Nephron (organoid): ENCODE measurements around the gene PRR18.
A peak's percentile ranks its signal among the peaks of the same experiment; 100 is the strongest.
"Not testable (repeated sequence)": the region's sequence is repeated elsewhere in the genome, so short reads cannot be mapped to it uniquely, and the experiment has no call there.

Experiments
- H3K27ac Mint-ChIP-seq, 3 experiments: 2 replicates each; pipeline ENCODE4 v1.8.0; 2020; ENCODE audit warnings: mixed read lengths in 3 of 3, mild to moderate bottlenecking in 2 of 3, moderate library complexity in 1 of 3
- H3K27me3 Mint-ChIP-seq: 2 replicates; pipeline ENCODE4 v1.8.0; 2021; ENCODE audit warnings: low read depth, mild to moderate bottlenecking, moderate library complexity, mixed read lengths
- H3K36me3 Mint-ChIP-seq: 2 replicates; pipeline ENCODE4 v1.8.0; 2020; ENCODE audit warnings: low read depth, mixed read lengths
- H3K4me1 Mint-ChIP-seq: 2 replicates; pipeline ENCODE4 v1.8.0; 2020; ENCODE audit warnings: mixed read lengths
- H3K4me3 Mint-ChIP-seq, 3 experiments: 2 replicates each; pipeline ENCODE4 v1.8.0; 2020; ENCODE audit warnings: mild to moderate bottlenecking in 3 of 3, mixed read lengths in 3 of 3, moderate library complexity in 2 of 3
- H3K9me3 Mint-ChIP-seq: 2 replicates; pipeline ENCODE4 v1.8.0; 2020; ENCODE audit warnings: mixed read lengths
- TF ChIP-seq, protein P1 (sequence below), 3 experiments: fragments of 200-600 bp; sonication (generic); IDR thresholded peaks; one replicate each; pipeline ENCODE4 v1.5.0; 2021; ENCODE audit warnings: antibody characterized with exemption in 3 of 3; ENCODE audit not compliant: unreplicated experiment in 3 of 3

PRR18 gene

DNA sequence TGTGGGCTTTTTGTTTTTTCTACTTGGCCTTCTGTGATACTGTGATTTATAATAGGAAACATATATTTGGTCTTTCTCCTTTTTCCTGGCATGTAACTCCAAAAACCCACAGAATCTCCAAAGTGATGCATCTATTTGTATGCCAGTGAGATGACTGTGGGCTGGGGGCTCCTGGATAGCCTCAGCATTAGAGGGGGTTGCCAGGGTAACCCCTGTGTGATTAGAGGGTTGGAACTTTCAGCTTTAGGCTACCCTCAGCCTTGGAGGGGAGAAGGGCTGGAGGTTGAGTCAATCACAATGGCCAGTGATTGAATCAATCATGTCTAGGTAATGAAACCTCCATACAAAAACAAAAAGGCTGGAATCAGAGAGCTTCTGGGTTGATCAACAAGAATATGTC is 44.7 kb upstream of the PRR18 start:
- TF ChIP-seq, protein P1, sequence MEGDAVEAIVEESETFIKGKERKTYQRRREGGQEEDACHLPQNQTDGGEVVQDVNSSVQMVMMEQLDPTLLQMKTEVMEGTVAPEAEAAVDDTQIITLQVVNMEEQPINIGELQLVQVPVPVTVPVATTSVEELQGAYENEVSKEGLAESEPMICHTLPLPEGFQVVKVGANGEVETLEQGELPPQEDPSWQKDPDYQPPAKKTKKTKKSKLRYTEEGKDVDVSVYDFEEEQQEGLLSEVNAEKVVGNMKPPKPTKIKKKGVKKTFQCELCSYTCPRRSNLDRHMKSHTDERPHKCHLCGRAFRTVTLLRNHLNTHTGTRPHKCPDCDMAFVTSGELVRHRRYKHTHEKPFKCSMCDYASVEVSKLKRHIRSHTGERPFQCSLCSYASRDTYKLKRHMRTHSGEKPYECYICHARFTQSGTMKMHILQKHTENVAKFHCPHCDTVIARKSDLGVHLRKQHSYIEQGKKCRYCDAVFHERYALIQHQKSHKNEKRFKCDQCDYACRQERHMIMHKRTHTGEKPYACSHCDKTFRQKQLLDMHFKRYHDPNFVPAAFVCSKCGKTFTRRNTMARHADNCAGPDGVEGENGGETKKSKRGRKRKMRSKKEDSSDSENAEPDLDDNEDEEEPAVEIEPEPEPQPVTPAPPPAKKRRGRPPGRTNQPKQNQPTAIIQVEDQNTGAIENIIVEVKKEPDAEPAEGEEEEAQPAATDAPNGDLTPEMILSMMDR (IDR thresholded peaks at IDR 0.05; ENCODE audit: unreplicated experiment in 3 of 3): no peak
- Mint-ChIP-seq H3K4me1 (no peaks in the 10 kb centered on the region), H3K9me3 (peaks cover 28% of the 10 kb centered on the region), H3K27ac (no peak overlapping the region), H3K4me3 (no peak overlapping the region), H3K36me3 (no peaks in the 10 kb centered on the region), H3K27me3 (peaks cover 12% of the 10 kb centered on the region)

DNA sequence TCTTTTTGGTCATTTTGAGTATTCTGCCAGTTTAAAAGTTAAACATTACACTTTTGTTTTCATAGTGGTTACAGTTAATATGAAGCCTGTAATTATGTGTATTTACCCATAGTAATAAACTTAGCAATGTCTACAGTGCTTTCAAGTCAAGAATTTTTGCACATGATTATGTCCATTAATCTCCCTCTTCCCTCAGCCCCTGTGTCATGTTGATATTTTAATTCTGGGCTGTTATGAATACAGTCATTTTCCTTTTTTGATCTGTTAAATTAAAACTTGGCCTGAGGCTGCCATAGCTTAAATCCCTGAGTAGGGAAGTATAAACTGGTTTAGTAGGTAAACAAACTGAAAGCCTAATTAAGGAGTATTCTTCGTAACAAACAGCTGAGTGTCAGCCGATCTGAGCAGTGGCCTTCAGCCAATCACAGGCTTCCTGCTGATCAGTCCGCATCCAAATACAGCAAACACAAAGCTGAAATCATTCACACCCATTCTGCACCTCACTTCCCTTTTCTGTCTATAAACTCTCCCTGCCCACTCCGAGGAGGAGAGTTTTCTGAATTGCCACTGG is 43.6 kb upstream of the PRR18 start:
- Mint-ChIP-seq H3K9me3 (peaks cover 29% of the 10 kb centered on the region), H3K27ac (peak overlapping the region in 1 of 3 experiments; percentile 42), H3K4me3 (no peak overlapping the region), H3K4me1 (no peaks in the 10 kb centered on the region), H3K27me3 (peaks cover 12% of the 10 kb centered on the region), H3K36me3 (no peaks in the 10 kb centered on the region)
- TF ChIP-seq, protein P1 (IDR thresholded peaks at IDR 0.05; ENCODE audit: unreplicated experiment in 3 of 3): no peak

DNA sequence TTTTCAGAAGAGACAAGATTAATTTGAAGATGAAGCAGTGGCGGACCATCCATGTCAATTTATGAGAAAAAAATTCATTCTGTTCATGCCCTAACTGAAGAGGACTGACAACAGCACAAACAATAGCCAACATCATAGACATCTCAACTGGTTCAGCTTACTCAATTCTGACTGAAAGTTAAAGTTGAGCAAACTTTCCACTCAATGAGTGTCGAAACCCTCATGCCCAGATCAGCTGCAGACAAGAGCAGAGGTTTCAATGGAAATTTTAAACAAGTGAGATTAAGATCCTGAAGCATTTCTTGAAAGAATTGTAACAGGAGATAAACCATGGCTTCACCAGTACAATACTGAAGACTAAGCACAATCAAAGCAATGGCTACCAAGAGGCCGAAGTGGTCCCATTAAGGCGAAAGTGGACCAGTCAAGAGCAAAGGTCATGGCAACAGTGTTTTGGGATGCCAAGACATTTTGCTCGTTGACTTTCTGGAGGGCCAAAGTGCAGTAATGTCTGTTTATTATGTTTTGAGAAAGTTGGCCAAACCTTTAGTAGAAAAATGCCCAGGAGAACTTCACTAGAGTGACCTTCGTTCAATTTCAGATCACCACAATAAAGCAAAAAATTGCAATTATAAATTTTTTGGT is 40.2 kb upstream of the PRR18 start:
- H3K4me1 Mint-ChIP-seq: peaks cover 15% of the 10 kb centered on the region
- TF ChIP-seq, protein P1 (IDR thresholded peaks at IDR 0.05; ENCODE audit: unreplicated experiment in 3 of 3): no peak
- no peaks in the 10 kb centered on the region for H3K36me3 Mint-ChIP-seq
- H3K27me3 Mint-ChIP-seq: peaks cover 6% of the 10 kb centered on the region
- no peak overlapping the region for H3K27ac Mint-ChIP-seq
- H3K4me3 Mint-ChIP-seq: no peak overlapping the region
- peaks cover 29% of the 10 kb centered on the region for H3K9me3 Mint-ChIP-seq

DNA sequence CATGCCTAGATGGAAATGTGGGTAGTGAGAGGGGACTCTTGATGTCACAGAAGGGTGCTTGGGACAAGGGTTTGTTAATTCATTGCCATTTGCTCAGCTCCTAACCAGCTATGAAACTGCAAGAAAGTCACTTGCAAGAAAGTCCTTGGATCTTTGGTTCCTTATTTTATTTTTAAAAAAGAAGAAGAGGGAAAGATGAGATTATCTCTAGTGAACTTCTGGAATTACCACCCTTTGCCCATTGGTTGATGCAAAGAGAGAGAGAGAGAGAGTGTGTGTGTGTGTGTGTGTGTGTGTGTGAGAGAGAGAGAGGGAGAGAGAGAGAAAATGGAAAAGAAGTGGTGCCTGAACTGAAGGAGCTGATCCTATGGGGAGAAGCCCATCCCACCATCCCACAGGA is 38.8 kb upstream of the PRR18 start:
- TF ChIP-seq, protein P1 (IDR thresholded peaks at IDR 0.05; ENCODE audit: unreplicated experiment in 3 of 3): no peak
- peaks cover 18% of the 10 kb centered on the region for H3K4me1 Mint-ChIP-seq
- H3K9me3 Mint-ChIP-seq: peaks cover 29% of the 10 kb centered on the region
- no peaks in the 10 kb centered on the region for H3K36me3 Mint-ChIP-seq
- H3K4me3 Mint-ChIP-seq: no peak overlapping the region
- no peak overlapping the region for H3K27ac Mint-ChIP-seq
- peaks cover 5% of the 10 kb centered on the region for H3K27me3 Mint-ChIP-seq

DNA sequence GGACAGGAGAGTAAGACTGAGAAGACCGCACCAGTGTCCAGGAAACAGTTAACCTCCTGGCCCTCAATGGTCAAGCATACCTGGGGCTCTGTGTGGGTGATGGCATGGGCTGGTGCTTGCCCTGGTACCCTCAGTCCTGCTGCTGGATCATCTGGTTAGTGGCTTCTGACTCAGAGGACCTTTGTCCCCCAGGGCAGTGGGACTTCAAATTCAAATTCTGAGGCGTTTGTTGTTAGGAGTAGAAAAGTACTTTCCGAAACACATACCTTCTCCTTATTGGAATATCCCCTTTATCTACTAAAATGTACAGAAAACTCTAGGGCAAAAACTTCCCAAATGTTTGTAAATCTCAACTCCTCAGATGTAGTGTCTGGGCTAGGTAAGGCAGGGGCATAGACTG is 38.3 kb upstream of the PRR18 start:
- Mint-ChIP-seq H3K27ac (no peak overlapping the region), H3K4me3 (no peak overlapping the region), H3K27me3 (peaks cover 5% of the 10 kb centered on the region), H3K9me3 (peaks cover 25% of the 10 kb centered on the region), H3K36me3 (no peaks in the 10 kb centered on the region), H3K4me1 (peaks cover 23% of the 10 kb centered on the region)
- TF ChIP-seq, protein P1 (IDR thresholded peaks at IDR 0.05; ENCODE audit: unreplicated experiment in 3 of 3): no peak

DNA sequence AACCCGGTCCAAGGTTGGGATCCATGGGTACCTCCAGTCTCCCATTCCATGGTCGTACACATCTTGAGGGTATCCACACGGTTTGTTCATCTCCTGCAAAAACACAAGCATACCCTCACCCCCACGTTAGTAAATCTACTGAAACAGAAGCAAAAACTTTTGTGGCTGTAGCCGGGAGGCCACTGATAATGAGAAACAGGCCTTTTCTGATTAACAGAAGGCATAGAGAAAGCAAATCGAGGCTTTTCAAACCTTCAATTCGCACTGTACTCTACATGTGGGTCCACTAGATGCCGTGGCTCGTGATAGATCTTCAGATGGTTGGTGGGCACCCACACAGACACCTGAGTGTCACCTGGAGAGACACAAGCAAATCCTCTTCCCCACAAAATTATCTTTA is 37.5 kb upstream of the PRR18 start:
- H3K4me3 Mint-ChIP-seq: peak overlapping the region in 2 of 3 experiments; percentile 79 to 88
- H3K27me3 Mint-ChIP-seq, H3K36me3 Mint-ChIP-seq, H3K27ac Mint-ChIP-seq: not testable (repeated sequence)
- H3K4me1 Mint-ChIP-seq: peaks cover 26% of the 10 kb centered on the region
- peaks cover 22% of the 10 kb centered on the region for H3K9me3 Mint-ChIP-seq

DNA sequence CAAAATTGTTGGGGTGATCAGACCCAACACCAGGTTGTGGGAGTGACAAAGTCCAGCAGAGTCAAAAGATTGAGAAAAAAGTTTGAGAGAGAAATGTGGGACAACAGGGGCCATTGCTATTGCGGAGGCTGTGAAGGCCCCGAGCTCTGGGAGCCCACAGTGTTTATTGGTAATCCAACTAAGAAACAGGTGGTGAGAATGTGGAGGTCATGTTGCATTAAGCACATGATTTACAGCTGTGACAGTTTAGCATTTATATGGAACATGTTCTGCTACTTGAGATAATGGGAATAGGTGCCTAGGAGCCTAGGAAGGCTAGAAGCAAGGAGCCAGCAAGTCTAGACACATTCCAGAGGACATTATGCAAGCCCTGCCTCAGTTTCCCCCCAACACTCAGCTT is 36.7 kb upstream of the PRR18 start:
- peaks cover 18% of the 10 kb centered on the region for H3K9me3 Mint-ChIP-seq
- not testable (repeated sequence) for H3K36me3 Mint-ChIP-seq, H3K27me3 Mint-ChIP-seq
- H3K4me3 Mint-ChIP-seq: peak overlapping the region; percentile 53 to 88 (median 79)
- H3K4me1 Mint-ChIP-seq: peaks cover 26% of the 10 kb centered on the region
- peak overlapping the region; percentile 15 to 94 (median 74) for H3K27ac Mint-ChIP-seq
